HG03457 (cell line): Measurements from ENCODE around the gene FUBP1.
A peak's percentile ranks its signal among the peaks of the same experiment; 100 is the strongest.
"Not testable (repeated sequence)": the region's sequence is repeated elsewhere in the genome, so short reads cannot be mapped to it uniquely, and the experiment has no call there.

ENCODE experiments used
- ATAC-seq: cut with Tn5 transposase; IDR thresholded peaks from one replicate; pipeline ENCODE4 v1.9.1; 2021; ENCODE audit warnings: moderate number of reproducible peaks; ENCODE audit not compliant: unreplicated experiment

Gene FUBP1

GRCh38 chr1:77951328-77951727, 27.5 kb downstream of the FUBP1 start:
- ATAC-seq, result no peak

DNA sequence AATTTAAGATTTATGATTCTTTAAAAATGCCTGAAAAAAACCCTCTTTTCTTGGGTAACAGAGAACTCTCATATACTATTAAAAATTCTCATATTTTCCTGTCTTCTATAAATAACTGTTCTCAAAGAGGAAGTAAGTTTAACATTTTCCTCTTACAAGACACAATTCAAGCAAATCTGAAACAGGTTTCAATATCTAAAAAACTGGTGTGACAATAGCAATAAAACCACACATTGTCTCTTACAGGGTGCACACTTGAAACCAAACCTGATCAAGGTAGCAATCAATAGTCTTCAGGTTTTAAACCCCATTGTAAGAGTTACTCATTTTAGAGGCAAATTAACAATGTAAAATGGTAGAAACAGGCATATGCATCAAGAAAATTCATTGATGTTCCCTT, 28.0 kb downstream of the FUBP1 start:
- peak; percentile 42 for ATAC-seq

DNA sequence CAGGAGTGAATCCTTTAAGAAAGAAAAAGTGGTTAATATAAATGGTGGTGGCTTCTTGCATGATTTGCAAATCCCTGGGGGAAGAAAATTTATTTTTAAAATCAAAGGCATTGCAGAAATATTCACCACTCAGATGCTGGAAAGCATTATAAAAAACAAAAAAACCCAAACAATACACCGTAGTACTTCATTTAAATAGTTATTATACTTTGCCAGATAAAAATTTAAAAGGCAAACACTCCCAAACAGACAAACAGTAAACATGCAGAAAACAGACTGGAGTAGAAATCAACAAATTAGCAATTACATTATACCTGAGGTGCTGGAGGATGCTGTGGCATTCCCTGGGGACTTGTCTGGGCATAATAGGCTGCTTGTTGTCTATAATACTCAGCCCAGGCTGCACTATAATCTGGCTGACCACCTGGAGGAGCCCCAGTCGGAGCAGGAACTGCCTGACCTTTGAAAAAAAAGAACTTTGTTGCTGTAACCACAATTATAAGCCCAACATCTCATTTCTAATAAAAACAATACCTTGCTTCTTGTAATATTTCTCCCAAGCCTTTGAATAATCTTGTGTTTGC, 29.9 kb downstream of the FUBP1 start:
- ATAC-seq, result no peak

GRCh38 chr1:77945345-77945744, 33.5 kb downstream of the FUBP1 start:
- no peak for ATAC-seq

DNA sequence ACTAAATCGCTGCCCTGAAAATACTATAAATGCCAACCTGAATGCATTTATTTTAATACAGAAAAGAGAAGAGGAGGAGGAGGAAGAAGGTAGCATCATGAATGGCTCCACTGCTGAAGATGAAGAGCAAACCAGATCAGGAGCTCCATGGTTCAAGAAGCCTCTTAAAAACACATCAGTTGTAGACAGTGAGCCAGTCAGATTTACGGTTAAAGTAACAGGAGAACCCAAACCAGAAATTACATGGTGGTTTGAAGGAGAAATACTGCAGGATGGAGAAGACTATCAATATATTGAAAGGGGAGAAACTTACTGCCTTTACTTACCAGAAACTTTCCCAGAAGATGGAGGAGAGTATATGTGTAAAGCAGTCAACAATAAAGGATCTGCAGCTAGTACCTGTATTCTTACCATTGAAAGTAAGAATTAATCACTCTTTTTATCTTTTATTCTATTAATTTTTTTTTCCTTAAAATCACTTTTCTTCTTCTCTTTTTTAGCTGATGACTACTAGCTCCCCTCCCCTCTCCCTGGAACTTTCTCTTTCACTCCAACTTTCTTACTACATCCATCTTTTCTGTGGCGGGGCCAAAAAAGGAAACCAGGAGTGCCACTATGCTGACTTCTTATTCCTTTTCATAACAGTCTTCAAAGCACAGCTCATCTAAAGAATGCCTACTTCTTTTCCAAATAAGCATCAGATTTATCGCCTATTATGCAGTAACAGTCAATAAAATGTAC, 36.3 kb downstream of the FUBP1 start:
- no peak for ATAC-seq

DNA sequence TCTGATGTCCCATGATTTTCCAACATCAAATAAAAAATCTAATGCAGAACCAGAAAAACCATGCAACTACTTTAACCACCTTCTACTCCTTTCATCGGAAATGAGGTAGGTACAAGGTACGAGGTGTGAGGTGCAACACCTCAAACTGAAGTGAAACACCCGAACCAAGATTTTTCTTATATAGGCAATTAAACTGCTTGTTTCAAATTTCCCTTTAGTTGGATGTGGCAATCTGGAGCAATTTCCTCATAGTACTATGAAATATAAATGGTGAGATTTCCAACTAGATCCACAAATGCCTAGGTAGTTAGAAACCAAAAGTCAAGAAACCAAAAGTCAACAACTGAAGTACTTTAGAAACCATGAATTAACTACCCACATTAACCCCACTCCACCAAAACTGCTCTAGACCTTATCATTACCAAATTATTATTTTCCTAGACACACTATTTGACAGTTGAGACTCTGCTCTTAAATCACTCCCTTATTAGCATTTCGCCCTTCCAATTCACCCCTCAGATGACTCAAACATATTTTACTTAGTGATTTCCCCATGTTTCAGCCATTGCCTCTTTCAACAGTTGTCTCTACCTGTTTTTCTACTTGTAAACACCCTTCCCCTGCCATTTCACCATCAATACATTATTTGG, 37.8 kb downstream of the FUBP1 start:
- no peak for ATAC-seq

DNA sequence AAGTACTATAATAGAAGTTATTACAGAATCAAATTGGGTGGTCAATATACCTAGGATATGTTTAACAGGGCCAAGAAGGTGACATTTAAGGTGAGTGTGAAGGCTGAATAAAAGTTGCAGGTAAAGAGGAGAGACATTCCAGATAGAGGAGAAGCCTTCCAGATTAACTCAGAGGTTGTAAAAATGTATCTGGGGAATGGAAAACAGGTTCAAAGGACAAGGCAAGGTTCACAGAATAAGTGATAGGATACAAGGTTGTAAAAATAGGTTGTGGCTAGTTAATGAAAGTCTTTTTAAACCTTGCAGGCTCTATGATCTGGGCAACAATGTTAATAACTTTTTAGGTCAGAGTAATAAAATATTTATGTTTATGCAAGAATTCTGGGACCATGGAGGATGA, 40.2 kb downstream of the FUBP1 start:
- no peak for ATAC-seq

- no peak for ATAC-seq
Measured at GRCh38 chr1:77929806-77930205, 49.1 kb downstream of the FUBP1 start.

DNA sequence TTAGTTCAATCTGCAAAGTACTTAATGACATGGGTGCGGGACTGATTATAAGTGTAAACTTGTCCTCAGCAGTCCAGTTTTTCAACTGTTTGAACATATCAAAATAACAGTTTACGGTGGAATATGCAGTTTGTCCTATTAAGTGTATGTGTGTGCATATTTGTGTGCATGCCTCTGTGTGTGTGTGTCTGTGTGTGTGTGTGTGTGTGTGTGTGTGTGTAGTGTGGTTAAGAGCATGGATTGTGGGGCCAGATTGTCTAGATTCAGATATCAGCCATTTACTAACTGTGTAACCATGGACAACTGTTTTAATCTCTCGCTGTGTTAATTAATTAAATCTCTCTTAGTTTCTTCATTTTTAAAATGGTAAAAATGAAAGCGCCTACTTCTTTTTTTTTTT, 51.5 kb downstream of the FUBP1 start:
- no peak for ATAC-seq

GRCh38 chr1:77926561-77927357, 52.1 kb downstream of the FUBP1 start:
- no peak for ATAC-seq

- no peak for ATAC-seq
Measured at GRCh38 chr1:77925956-77926355, 52.9 kb downstream of the FUBP1 start.

DNA sequence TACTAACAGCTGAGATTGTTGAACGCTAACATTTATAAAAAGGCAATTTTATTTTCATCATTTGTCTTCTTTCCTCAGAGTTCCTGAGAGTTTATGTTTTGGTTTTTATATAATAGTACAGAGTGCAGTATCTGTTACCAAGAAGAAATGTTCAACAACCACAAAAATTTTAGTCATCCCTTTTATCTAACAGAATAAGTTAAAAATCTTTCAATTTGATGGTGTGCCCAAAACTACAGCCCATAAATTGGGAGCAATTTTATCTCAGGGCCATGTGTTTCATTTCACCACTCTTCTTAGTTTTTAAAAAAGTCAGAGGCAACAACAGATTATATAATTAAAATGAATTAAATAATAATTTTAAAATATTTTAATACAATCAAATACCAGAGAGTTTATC, 53.4 kb downstream of the FUBP1 start:
- no peak for ATAC-seq

GRCh38 chr1:77918918-77919317, 60.0 kb downstream of the FUBP1 start:
- ATAC-seq, result not testable (repeated sequence)

DNA sequence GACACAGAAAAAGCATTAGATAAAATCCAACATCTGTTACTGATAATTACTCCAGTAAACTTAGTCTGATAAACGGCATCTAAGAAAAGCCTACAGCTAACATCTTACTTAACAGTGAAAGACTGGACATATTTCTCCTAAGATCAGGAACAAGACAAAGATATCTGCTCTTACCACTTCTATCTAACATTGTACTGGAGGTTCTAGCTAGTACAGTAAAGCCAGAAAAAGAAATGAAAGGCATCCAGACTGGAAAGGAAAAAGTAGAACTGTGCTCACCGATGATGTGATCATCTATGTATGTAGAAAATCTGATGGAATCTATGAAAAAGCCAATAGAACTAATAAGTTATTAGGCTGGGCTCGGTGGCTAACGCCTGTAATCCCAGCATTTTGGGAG, 68.8 kb downstream of the FUBP1 start:
- ATAC-seq, result no peak

DNA sequence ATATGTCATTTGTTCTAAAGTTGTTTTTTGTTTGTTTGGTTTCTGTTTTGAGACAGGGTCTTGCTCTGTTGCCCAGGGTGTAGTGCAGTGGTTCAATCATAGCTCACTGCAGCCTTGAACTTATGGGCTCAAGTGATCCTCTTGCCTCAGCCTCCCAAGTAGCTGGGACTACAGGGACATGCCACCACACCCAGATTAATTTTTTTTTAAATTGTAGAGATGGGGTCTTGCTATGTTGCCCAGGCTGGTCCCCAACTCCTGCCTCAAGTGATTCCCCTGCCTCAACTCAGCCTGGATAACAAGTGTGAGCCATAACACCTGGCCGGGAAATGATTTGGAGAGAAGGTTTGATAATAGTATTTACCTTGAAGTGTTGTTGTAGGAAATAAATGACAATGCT, 72.2 kb downstream of the FUBP1 start:
- ATAC-seq, result no peak

- ATAC-seq, result no peak
Measured at GRCh38 chr1:77906019-77906545, 72.8 kb downstream of the FUBP1 start.

- no peak for ATAC-seq
Measured at GRCh38 chr1:77905603-77906002, 73.3 kb downstream of the FUBP1 start.

- no peak for ATAC-seq
Measured at GRCh38 chr1:77900687-77901293, 78.1 kb downstream of the FUBP1 start.

DNA sequence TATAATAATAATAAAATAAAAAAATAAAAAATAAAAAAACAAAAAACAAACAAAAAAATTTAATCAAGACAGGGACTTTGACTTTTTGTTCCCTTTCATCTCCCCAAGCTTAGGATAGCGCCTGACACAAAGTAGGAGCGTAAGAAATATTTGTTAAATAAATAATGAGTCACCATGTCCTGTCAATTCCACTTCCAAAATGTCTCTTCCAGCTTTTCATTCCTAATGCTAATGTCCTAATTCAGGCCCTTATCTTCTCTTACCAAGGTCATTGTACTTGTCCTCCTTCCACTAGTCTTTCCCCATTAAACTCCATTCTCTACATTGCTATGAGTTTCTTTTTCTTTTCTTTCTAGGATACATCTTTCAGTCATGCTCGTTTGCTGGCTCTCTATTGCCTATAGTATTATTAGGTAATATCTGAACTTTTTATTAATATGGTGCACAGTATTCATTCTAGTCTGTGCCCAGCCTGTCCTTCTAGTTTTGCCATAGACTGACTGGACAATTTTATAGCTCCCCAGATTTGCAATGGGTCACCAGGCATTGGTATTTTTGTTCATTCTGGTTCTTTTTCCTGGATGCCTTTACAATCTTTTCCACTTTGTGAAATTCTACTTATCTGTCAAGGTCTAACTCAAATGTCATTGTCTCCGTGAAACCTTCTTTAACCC, 79.1 kb downstream of the FUBP1 start:
- ATAC-seq, result no peak
